ENCODE measurements around the gene KNL1.

DNA sequence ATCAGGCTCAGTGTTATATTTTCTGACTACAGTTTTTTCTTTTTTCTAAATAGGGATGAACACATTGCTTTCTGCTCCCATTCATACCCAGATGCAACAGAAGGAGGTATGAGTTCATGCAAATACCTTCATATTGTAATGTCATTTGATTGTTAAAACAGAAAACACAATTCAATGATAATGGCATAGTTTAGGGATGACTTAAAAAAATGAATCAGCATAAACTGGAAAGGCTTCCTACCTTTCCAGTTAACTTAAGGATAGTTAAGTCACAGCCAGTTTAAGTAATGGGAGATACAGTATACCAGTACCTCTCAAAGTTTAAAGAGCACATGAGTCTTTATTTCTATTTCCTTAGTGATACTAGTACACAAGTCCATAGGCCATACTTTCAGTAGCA is 24.9 kb downstream of the KNL1 start:
- TF ChIP-seq CTCF (IDR thresholded peaks at IDR 0.05; ENCODE audit: low read length): no peak
- TF ChIP-seq EZH2 (IDR thresholded peaks at IDR 0.05; ENCODE audit: borderline replicate concordance, low read length): no peak
